ENCODE measurements around the gene RARB.

RARB gene

GRCh38 chr3:25619382-25619781 is 191.3 kb downstream of the RARB start:
- no peak for DNase-seq

- DNase-seq, result no peak
Observed at GRCh38 chr3:25620493-25620892, 192.4 kb downstream of the RARB start.

- DNase-seq, result no peak
Observed at GRCh38 chr3:25621087-25621486, 193.0 kb downstream of the RARB start.

- no peak for DNase-seq
Observed at GRCh38 chr3:25631989-25632388, 203.9 kb downstream of the RARB start.

- DNase-seq, result no peak
Observed at GRCh38 chr3:25633919-25634318, 205.9 kb downstream of the RARB start.

GRCh38 chr3:25635038-25635437 is 207.0 kb downstream of the RARB start:
- DNase-seq, result no peak

Data from NCI-H187 treated with DMSO at 0.1 percent for 48 hours (cell line).